ENCODE results near the gene A1CF. TPM values are rescaled to one million over a fixed set of nuclear protein-coding genes. Genes with fewer than 3 reads are reported as not detected.

A1CF gene
- total RNA-seq, 1 donor from 2014 or later: not detected

DNA sequence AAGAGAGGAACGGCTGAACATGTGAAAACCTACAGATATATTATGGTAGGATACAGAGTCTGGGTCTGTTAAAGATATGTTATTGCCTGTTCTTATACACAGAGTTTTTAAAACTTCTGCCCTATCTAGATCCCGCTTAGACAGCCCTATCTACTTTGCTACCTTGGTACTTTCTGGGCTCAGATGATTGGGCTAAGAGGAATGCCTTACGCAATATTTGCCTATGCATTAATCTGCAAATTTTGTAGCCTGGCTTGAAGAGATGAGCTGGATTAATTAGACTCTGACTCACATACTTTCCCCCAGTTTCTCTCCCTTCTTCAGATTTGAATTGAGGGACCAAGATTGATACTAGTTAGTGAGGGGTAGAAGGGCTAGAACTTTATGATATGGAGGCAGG, 33.6 kb upstream of the A1CF start:
- no peak for DNase-seq (ENCODE audit: low read depth)
- Histone ChIP-seq H3K79me2 (ENCODE audit: insufficient read depth, low read length) (no peaks in the 10 kb centered on the region), H2AFZ (ENCODE audit: low read depth, low read length) (no peak overlapping the region), H3K36me3 (ENCODE audit: insufficient read depth, low read length) (no peaks in the 10 kb centered on the region), H3K9ac (ENCODE audit: low read length) (no peak overlapping the region), H4K20me1 (ENCODE audit: insufficient read depth, low read length) (no peaks in the 10 kb centered on the region), H3K4me2 (ENCODE audit: low read length) (no peak overlapping the region), H3K4me1 (ENCODE audit: insufficient read depth, low read length) (peaks cover 4% of the 10 kb centered on the region), H3K4me3 (ENCODE audit: insufficient read depth, low read depth, low read length) (no peak overlapping the region), H3K27ac (ENCODE audit: low read depth, low read length) (no peak overlapping the region), H3K9me3 (ENCODE audit: insufficient read depth, low read depth, low read length) (no peaks in the 10 kb centered on the region), H3K27me3 (ENCODE audit: insufficient read depth, low read length) (no peaks in the 10 kb centered on the region)
- Mint-ChIP-seq H3K4me1 (ENCODE audit: low read depth, unreplicated experiment) (peaks cover 3% of the 10 kb centered on the region), H3K27ac (ENCODE audit: unreplicated experiment) (no peak overlapping the region), H3K27me3 (ENCODE audit: low read depth, unreplicated experiment) (no peaks in the 10 kb centered on the region), H3K36me3 (ENCODE audit: low read depth, unreplicated experiment) (no peaks in the 10 kb centered on the region), H3K9me3 (ENCODE audit: unreplicated experiment) (peaks cover 5% of the 10 kb centered on the region), H3K4me3 (ENCODE audit: unreplicated experiment) (no peak overlapping the region)
- TF ChIP-seq, protein P1, sequence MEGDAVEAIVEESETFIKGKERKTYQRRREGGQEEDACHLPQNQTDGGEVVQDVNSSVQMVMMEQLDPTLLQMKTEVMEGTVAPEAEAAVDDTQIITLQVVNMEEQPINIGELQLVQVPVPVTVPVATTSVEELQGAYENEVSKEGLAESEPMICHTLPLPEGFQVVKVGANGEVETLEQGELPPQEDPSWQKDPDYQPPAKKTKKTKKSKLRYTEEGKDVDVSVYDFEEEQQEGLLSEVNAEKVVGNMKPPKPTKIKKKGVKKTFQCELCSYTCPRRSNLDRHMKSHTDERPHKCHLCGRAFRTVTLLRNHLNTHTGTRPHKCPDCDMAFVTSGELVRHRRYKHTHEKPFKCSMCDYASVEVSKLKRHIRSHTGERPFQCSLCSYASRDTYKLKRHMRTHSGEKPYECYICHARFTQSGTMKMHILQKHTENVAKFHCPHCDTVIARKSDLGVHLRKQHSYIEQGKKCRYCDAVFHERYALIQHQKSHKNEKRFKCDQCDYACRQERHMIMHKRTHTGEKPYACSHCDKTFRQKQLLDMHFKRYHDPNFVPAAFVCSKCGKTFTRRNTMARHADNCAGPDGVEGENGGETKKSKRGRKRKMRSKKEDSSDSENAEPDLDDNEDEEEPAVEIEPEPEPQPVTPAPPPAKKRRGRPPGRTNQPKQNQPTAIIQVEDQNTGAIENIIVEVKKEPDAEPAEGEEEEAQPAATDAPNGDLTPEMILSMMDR (IDR thresholded peaks at IDR 0.05; ENCODE audit: insufficient read depth, low read depth, low read length): no peak
- no peak for TF ChIP-seq EZH2 (IDR thresholded peaks at IDR 0.05; ENCODE audit: insufficient read depth, low read length)
- FAIRE-seq: no peak

DNA sequence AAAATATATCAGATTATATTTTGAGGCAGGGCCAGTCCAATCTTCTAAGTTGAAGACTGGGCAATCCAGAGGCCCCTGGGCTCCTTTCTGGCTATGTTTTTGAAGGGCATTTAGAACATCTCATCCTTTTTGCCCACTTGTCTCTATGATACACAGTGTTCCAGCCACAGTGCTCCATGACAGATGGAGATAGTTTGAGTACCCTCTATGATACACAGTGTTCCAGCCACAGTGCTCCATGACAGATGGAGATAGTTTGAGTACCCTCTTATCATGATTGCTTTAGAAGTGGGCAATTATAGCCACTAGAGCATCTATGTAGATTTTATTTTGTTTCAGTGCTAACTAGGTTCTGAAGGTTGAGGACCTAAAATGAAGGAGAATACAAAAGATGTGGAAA, 33.1 kb upstream of the A1CF start:
- H3K4me1 Mint-ChIP-seq (ENCODE audit: low read depth, unreplicated experiment): peaks cover 3% of the 10 kb centered on the region
- Histone ChIP-seq H3K9me3 (ENCODE audit: insufficient read depth, low read depth, low read length) (no peaks in the 10 kb centered on the region), H3K9ac (ENCODE audit: low read length) (no peak overlapping the region), H3K4me1 (ENCODE audit: insufficient read depth, low read length) (peaks cover 4% of the 10 kb centered on the region), H3K36me3 (ENCODE audit: insufficient read depth, low read length) (no peaks in the 10 kb centered on the region), H3K27ac (ENCODE audit: low read depth, low read length) (no peak overlapping the region), H3K4me3 (ENCODE audit: insufficient read depth, low read depth, low read length) (no peak overlapping the region), H3K27me3 (ENCODE audit: insufficient read depth, low read length) (no peaks in the 10 kb centered on the region), H4K20me1 (ENCODE audit: insufficient read depth, low read length) (no peaks in the 10 kb centered on the region), H3K4me2 (ENCODE audit: low read length) (no peak overlapping the region), H2AFZ (ENCODE audit: low read depth, low read length) (no peak overlapping the region), H3K79me2 (ENCODE audit: insufficient read depth, low read length) (no peaks in the 10 kb centered on the region)
- H3K4me3 Mint-ChIP-seq (ENCODE audit: unreplicated experiment): no peak overlapping the region
- DNase-seq (ENCODE audit: low read depth) (no peak), FAIRE-seq (no peak)
- H3K27ac Mint-ChIP-seq (ENCODE audit: unreplicated experiment): no peak overlapping the region
- H3K36me3 Mint-ChIP-seq (ENCODE audit: low read depth, unreplicated experiment): no peaks in the 10 kb centered on the region
- no peaks in the 10 kb centered on the region for H3K27me3 Mint-ChIP-seq (ENCODE audit: low read depth, unreplicated experiment)
- peaks cover 3% of the 10 kb centered on the region for H3K9me3 Mint-ChIP-seq (ENCODE audit: unreplicated experiment)
- TF ChIP-seq, protein P1 (IDR thresholded peaks at IDR 0.05; ENCODE audit: insufficient read depth, low read depth, low read length): no peak
- no peak for TF ChIP-seq EZH2 (IDR thresholded peaks at IDR 0.05; ENCODE audit: insufficient read depth, low read length)

DNA sequence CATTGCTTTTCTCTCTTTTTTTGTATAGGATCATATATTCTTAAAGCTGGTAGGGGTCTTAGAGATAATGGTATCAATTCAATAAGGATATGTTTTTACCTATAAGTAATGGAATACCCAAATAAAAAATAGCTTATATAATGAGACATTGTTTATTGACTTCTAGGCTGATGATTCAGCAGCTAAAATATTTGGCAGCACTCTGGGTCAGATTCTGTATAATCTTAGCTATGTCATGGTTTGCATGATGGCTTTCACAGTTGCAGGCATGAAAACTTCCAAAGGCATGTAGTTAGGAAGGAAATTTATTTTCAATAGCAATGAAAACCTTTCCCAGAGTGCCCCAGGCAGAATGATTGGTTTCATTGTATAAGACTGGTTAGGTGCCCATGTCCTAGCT, 32.1 kb upstream of the A1CF start:
- H3K4me1 Mint-ChIP-seq (ENCODE audit: low read depth, unreplicated experiment): peaks cover 3% of the 10 kb centered on the region
- peak; percentile 38 for DNase-seq (ENCODE audit: low read depth)

More for the DNA sequence above, 32.1 kb upstream of the A1CF start:
- Mint-ChIP-seq H3K4me3 (ENCODE audit: unreplicated experiment) (no peak overlapping the region), H3K27ac (ENCODE audit: unreplicated experiment) (no peak overlapping the region), H3K27me3 (ENCODE audit: low read depth, unreplicated experiment) (no peaks in the 10 kb centered on the region), H3K36me3 (ENCODE audit: low read depth, unreplicated experiment) (no peaks in the 10 kb centered on the region), H3K9me3 (ENCODE audit: unreplicated experiment) (no peaks in the 10 kb centered on the region)
- Histone ChIP-seq H3K4me1 (ENCODE audit: insufficient read depth, low read length) (peaks cover 4% of the 10 kb centered on the region), H3K4me2 (ENCODE audit: low read length) (peak overlapping the region; percentile 17), H3K36me3 (ENCODE audit: insufficient read depth, low read length) (no peaks in the 10 kb centered on the region), H3K27ac (ENCODE audit: low read depth, low read length) (no peak overlapping the region), H3K79me2 (ENCODE audit: insufficient read depth, low read length) (no peaks in the 10 kb centered on the region), H3K9me3 (ENCODE audit: insufficient read depth, low read depth, low read length) (no peaks in the 10 kb centered on the region), H3K9ac (ENCODE audit: low read length) (no peak overlapping the region), H3K27me3 (ENCODE audit: insufficient read depth, low read length) (no peaks in the 10 kb centered on the region), H2AFZ (ENCODE audit: low read depth, low read length) (no peak overlapping the region), H3K4me3 (ENCODE audit: insufficient read depth, low read depth, low read length) (no peak overlapping the region), H4K20me1 (ENCODE audit: insufficient read depth, low read length) (no peaks in the 10 kb centered on the region)
- FAIRE-seq: no peak
- TF ChIP-seq, protein P1 (IDR thresholded peaks at IDR 0.05; ENCODE audit: insufficient read depth, low read depth, low read length): no peak
- no peak for TF ChIP-seq EZH2 (IDR thresholded peaks at IDR 0.05; ENCODE audit: insufficient read depth, low read length)

All from astrocyte (in vitro differentiated cells and primary cell).